GM12891 (cell line): Measurements from ENCODE around the gene C1orf159.

Experiments used
- PAX5 ChIP-seq: IDR thresholded peaks from 2 replicates; pipeline ENCODE4 v1.6.1; 2011; ENCODE audit warnings: low read length, moderate library complexity, mild to moderate bottlenecking; ENCODE audit not compliant: insufficient read depth, severe bottlenecking
- POLR2A ChIP-seq: IDR thresholded peaks from 2 replicates; pipeline ENCODE4 v1.6.1; 2011; ENCODE audit warnings: low read depth, low read length, control low read depth
- POLR2AphosphoS5 ChIP-seq: IDR thresholded peaks from 2 replicates; pipeline ENCODE4 v1.6.1; 2011; ENCODE audit warnings: low read depth, low read length, control low read depth
- POU2F2 ChIP-seq: IDR thresholded peaks from 2 replicates; pipeline ENCODE4 v1.6.1; 2011; ENCODE audit warnings: low read depth, mild to moderate bottlenecking, control low read depth, low read length, moderate library complexity
- SPI1 ChIP-seq: IDR thresholded peaks from 2 replicates; pipeline ENCODE4 v1.6.1; 2011; ENCODE audit warnings: low read depth, low read length, control low read depth
- TAF1 ChIP-seq: IDR thresholded peaks from 2 replicates; pipeline ENCODE4 v1.6.1; 2011; ENCODE audit warnings: low read depth, low read length, control low read depth

DNA sequence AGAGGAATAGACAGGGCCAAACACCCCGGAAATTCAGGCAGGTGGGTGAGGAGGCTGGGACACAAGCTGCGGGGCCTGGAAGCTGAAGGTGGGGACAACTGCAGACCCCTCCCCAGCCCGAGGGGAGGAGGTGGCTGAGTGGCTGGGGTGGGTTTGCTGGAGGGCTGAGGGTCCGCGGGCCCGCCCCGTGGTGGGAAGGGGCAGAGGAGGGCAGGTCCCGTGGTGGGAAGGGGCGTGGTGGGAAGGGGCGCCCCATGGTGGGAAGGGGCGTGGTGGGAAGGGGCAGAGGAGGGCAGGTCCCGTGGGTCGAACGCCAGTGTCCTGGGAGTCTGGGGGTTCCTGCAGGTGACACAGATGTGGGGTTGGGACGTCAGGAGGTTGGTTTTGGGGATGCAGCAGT lies 33.5 kb upstream of the C1orf159 start:
- TF ChIP-seq TAF1 (no peak), POLR2AphosphoS5 (no peak), SPI1 (no peak), POLR2A (no peak), POU2F2 (no peak), PAX5 (no peak)
